Body of pancreas (tissue), 4 donors: ENCODE results near the gene LRRC63.

Experiments used
- CTCF ChIP-seq, 7 experiments: fragments of 450-650 bp in 4 of 7; fragments of 200-600 bp in 3 of 7; sonication (generic) in 3 of 7; IDR thresholded peaks; one replicate each; pipeline ENCODE4 v1.5.1; 2016 to 2019; ENCODE audit warnings: antibody characterized with exemption in 7 of 7
- POLR2A ChIP-seq, 3 donors: fragments of 450-650 bp; IDR thresholded peaks; one replicate each; pipeline ENCODE4 v1.6.1; 2016; ENCODE audit warnings: antibody characterized with exemption in 3 of 3, mild to moderate bottlenecking in 2 of 3

- TF ChIP-seq CTCF (IDR thresholded peaks at IDR 0.05) (no peak), POLR2A (IDR thresholded peaks at IDR 0.05) (no peak)
Observed at GRCh38 chr13:46170687-46171086, 41.0 kb upstream of the LRRC63 start.
